ENCODE measurements around the gene ZMAT5. TPM values are rescaled to one million over a fixed set of nuclear protein-coding genes. Genes with fewer than 3 reads are reported as not detected.

Gene ZMAT5
- total and polyA plus RNA-seq, 2 of the 13 experiments (the other 11 are each of a cell fraction or from before 2014, with no cell fraction given): 20.7 to 27.8 TPM

DNA sequence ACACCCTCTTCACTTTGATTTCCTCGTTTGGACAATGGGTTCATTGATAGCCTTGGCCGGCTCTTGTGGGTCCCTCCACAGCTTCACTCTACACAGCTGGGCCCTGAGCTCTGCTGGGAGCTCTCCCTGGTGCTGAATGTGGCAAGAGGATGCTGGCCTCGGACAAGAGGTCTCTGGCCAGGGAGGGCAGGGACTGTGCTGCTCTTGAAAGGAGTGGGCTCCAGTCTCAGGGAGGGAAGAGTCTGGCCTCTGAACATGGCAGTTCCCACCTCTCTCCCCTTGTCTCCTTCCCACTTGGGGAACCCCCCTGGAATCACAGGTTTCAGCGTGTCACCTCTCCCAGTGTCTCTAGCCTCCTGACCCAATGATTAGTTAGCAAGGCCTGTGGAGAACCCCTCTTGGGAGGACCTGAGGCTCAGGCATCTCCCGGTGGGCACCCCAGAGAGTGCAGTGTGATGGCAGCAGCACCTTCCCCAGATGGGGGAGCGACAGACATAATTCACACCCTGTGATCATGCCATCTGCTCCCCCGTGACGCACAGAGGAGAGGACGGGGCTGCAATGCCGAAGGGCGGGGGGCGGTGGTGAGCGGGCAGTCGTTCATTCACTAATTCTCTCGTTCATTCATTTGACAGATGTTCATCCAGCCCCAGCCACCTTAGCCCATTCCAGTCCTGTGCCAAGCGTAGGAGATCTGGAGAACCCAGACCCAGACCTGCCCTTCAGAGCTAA, 49.8 kb downstream of the ZMAT5 start (continued):
- peak; percentile 42; the same call in 1 of the 2 replicates for TF ChIP-seq ZNF225 (CRISPR knock-in tag; IDR thresholded peaks at IDR 0.05)
- TF ChIP-seq RFXAP (CRISPR knock-in tag; IDR thresholded peaks at IDR 0.05; ENCODE audit: borderline replicate concordance): 0 out of 2 replicates have a peak, but pooled peaks have one; percentile 50
- no peak for TF ChIP-seq ZNF180 (CRISPR knock-in tag; IDR thresholded peaks at IDR 0.05; ENCODE audit: borderline replicate concordance, low read depth)
- TF ChIP-seq GPBP1L1 (CRISPR knock-in tag; IDR thresholded peaks at IDR 0.05): no peak
- 0 out of 2 replicates have a peak, but pooled peaks have one; percentile 59 for TF ChIP-seq ZNF17 (CRISPR knock-in tag; IDR thresholded peaks at IDR 0.05)
- no peak for TF ChIP-seq ZFP41 (CRISPR knock-in tag; IDR thresholded peaks at IDR 0.05; ENCODE audit: borderline replicate concordance)
- no peak for TF ChIP-seq ZNF292 (CRISPR knock-in tag; IDR thresholded peaks at IDR 0.05; ENCODE audit: borderline replicate concordance, low read depth)
- TF ChIP-seq, protein P1, sequence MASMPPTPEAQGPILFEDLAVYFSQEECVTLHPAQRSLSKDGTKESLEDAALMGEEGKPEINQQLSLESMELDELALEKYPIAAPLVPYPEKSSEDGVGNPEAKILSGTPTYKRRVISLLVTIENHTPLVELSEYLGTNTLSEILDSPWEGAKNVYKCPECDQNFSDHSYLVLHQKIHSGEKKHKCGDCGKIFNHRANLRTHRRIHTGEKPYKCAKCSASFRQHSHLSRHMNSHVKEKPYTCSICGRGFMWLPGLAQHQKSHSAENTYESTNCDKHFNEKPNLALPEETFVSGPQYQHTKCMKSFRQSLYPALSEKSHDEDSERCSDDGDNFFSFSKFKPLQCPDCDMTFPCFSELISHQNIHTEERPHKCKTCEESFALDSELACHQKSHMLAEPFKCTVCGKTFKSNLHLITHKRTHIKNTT (CRISPR knock-in tag; IDR thresholded peaks at IDR 0.05): no peak
- no peak; the same call in 1 of the 2 replicates for TF ChIP-seq YEATS4 (CRISPR knock-in tag; IDR thresholded peaks at IDR 0.05; ENCODE audit: borderline replicate concordance)
- TF ChIP-seq ZNF773 (CRISPR knock-in tag; IDR thresholded peaks at IDR 0.05; ENCODE audit: borderline replicate concordance): peak; percentile 57; the same call in 1 of the 2 replicates
- TF ChIP-seq, protein P2, sequence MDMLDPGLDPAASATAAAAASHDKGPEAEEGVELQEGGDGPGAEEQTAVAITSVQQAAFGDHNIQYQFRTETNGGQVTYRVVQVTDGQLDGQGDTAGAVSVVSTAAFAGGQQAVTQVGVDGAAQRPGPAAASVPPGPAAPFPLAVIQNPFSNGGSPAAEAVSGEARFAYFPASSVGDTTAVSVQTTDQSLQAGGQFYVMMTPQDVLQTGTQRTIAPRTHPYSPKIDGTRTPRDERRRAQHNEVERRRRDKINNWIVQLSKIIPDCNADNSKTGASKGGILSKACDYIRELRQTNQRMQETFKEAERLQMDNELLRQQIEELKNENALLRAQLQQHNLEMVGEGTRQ (IDR thresholded peaks at IDR 0.05; ENCODE audit: low read depth, low read length): no peak
- TF ChIP-seq, protein P2 (CRISPR knock-in tag; IDR thresholded peaks at IDR 0.05; ENCODE audit: borderline replicate concordance): no peak
- TF ChIP-seq LBX2 (CRISPR knock-in tag; IDR thresholded peaks at IDR 0.05; ENCODE audit: borderline replicate concordance): no peak
- peak; percentile 81; the same call in 1 of the 2 replicates for TF ChIP-seq FOXK1 (CRISPR knock-in tag; IDR thresholded peaks at IDR 0.05; ENCODE audit: borderline replicate concordance, low read depth)
- 0 out of 2 replicates have a peak, but pooled peaks have one; percentile 56 for TF ChIP-seq ZFP37 (CRISPR knock-in tag; IDR thresholded peaks at IDR 0.05; ENCODE audit: borderline replicate concordance)
- no peak for TF ChIP-seq ZNF761 (CRISPR knock-in tag; conservative IDR thresholded peaks at IDR 0.05)
- 0 out of 2 replicates have a peak, but pooled peaks have one; percentile 58 for TF ChIP-seq ZNF280D (CRISPR knock-in tag; IDR thresholded peaks at IDR 0.05)
- no peak for TF ChIP-seq ZMYM3 (CRISPR knock-in tag; IDR thresholded peaks at IDR 0.05)
- TF ChIP-seq ZFP1 (CRISPR knock-in tag; IDR thresholded peaks at IDR 0.05): 0 out of 2 replicates have a peak, but pooled peaks have one; percentile 41
- TF ChIP-seq NFKB2 (CRISPR knock-in tag; IDR thresholded peaks at IDR 0.05; ENCODE audit: borderline replicate concordance): peak; percentile 93
